Measurements from ENCODE around the gene BTK.

Gene BTK

DNA sequence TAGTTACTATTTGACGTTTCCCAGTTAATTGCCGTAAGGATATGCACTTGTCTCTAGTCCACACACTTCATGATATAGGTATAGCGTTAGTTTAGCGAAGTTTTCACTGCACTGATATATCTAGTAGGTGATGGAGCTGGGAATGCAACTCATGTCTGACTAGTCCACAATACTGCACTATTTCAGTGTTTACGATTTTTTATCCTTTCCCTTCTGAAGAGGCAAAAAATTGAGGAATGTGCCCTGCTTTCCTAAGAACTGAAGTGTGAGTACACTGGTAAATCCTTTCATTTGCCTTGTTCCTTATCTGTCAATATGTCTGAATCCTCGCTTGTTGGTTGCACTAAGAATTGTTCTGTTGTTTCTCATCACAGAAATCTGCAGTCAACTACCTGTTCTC lies 5.8 kb upstream of the BTK start:
- H3K27ac ChIP-seq (ENCODE audit: low read depth, low read length) = peak overlapping the region; percentile 93
- H3K4me1 ChIP-seq (ENCODE audit: control insufficient read depth, insufficient read depth, low read length) = no peaks in the 10 kb centered on the region
- peak overlapping the region; percentile 91 for H3K9ac ChIP-seq (ENCODE audit: low read depth, low read length)
- peak overlapping the region; percentile 76 for H3K4me3 ChIP-seq (ENCODE audit: low read depth, low read length)
- no peaks in the 10 kb centered on the region for H3K27me3 ChIP-seq (ENCODE audit: control insufficient read depth, insufficient read depth, low read length)
- H3K9me3 ChIP-seq (ENCODE audit: control insufficient read depth, insufficient read depth, low read length) = peaks cover 25% of the 10 kb centered on the region
- H3K36me3 ChIP-seq (ENCODE audit: control insufficient read depth, insufficient read depth, low read length) = peaks cover 48% of the 10 kb centered on the region

- H3K27me3 ChIP-seq (ENCODE audit: control insufficient read depth, insufficient read depth, low read length) = no peaks in the 10 kb centered on the region
- H3K4me1 ChIP-seq (ENCODE audit: control insufficient read depth, insufficient read depth, low read length) = no peaks in the 10 kb centered on the region
- H3K36me3 ChIP-seq (ENCODE audit: control insufficient read depth, insufficient read depth, low read length) = peaks cover 41% of the 10 kb centered on the region
- H3K4me3 ChIP-seq (ENCODE audit: low read depth, low read length) = peak within 1 kb of the TSS; percentile 76
- H3K9ac ChIP-seq (ENCODE audit: low read depth, low read length) = peak within 1 kb of the TSS; percentile 91
- H3K9me3 ChIP-seq (ENCODE audit: control insufficient read depth, insufficient read depth, low read length) = peaks cover 27% of the 10 kb centered on the region
- peak within 1 kb of the TSS; percentile 93 for H3K27ac ChIP-seq (ENCODE audit: low read depth, low read length)
These were observed 4.9 kb upstream of the BTK start, which contains the start of gene RPL36A for GRCh38 chrX:101390664-101391525. RPL36A (plus strand) TSS chrX:101391011; CDS start chrX:101391044, 33 bp downstream.

- peaks cover 34% of the 10 kb centered on the region for H3K9me3 ChIP-seq (ENCODE audit: control insufficient read depth, insufficient read depth, low read length)
- H3K27ac ChIP-seq (ENCODE audit: low read depth, low read length) = no peak overlapping the region
- no peak overlapping the region for H3K4me3 ChIP-seq (ENCODE audit: low read depth, low read length)
- peaks cover 22% of the 10 kb centered on the region for H3K36me3 ChIP-seq (ENCODE audit: control insufficient read depth, insufficient read depth, low read length)
- no peak overlapping the region for H3K9ac ChIP-seq (ENCODE audit: low read depth, low read length)
- no peaks in the 10 kb centered on the region for H3K27me3 ChIP-seq (ENCODE audit: control insufficient read depth, insufficient read depth, low read length)
- no peaks in the 10 kb centered on the region for H3K4me1 ChIP-seq (ENCODE audit: control insufficient read depth, insufficient read depth, low read length)
These were observed 2.6 kb upstream of the BTK start for GRCh38 chrX:101388604-101389003.

GRCh38 chrX:101386542-101386885 lies 523 bp upstream of the BTK start:
- Histone ChIP-seq H3K27me3 (ENCODE audit: control insufficient read depth, insufficient read depth, low read length) (no peaks in the 10 kb centered on the region), H3K9me3 (ENCODE audit: control insufficient read depth, insufficient read depth, low read length) (peaks cover 26% of the 10 kb centered on the region), H3K4me3 (ENCODE audit: low read depth, low read length) (no peak overlapping the region), H3K9ac (ENCODE audit: low read depth, low read length) (no peak overlapping the region), H3K4me1 (ENCODE audit: control insufficient read depth, insufficient read depth, low read length) (no peaks in the 10 kb centered on the region), H3K36me3 (ENCODE audit: control insufficient read depth, insufficient read depth, low read length) (peaks cover 3% of the 10 kb centered on the region), H3K27ac (ENCODE audit: low read depth, low read length) (no peak overlapping the region)

GRCh38 chrX:101385026-101385684 lies 836 bp downstream of the BTK start:
- Histone ChIP-seq H3K27ac (ENCODE audit: low read depth, low read length) (no peak overlapping the region), H3K4me1 (ENCODE audit: control insufficient read depth, insufficient read depth, low read length) (no peaks in the 10 kb centered on the region), H3K9ac (ENCODE audit: low read depth, low read length) (no peak overlapping the region), H3K4me3 (ENCODE audit: low read depth, low read length) (no peak overlapping the region), H3K27me3 (ENCODE audit: control insufficient read depth, insufficient read depth, low read length) (no peaks in the 10 kb centered on the region), H3K9me3 (ENCODE audit: control insufficient read depth, insufficient read depth, low read length) (peaks cover 28% of the 10 kb centered on the region), H3K36me3 (ENCODE audit: control insufficient read depth, insufficient read depth, low read length) (no peaks in the 10 kb centered on the region)

GRCh38 chrX:101383679-101384205 lies 2.2 kb downstream of the BTK start:
- no peak overlapping the region for H3K4me3 ChIP-seq (ENCODE audit: low read depth, low read length)
- no peaks in the 10 kb centered on the region for H3K36me3 ChIP-seq (ENCODE audit: control insufficient read depth, insufficient read depth, low read length)
- H3K9ac ChIP-seq (ENCODE audit: low read depth, low read length) = no peak overlapping the region
- no peaks in the 10 kb centered on the region for H3K27me3 ChIP-seq (ENCODE audit: control insufficient read depth, insufficient read depth, low read length)
- H3K4me1 ChIP-seq (ENCODE audit: control insufficient read depth, insufficient read depth, low read length) = no peaks in the 10 kb centered on the region
- peaks cover 26% of the 10 kb centered on the region for H3K9me3 ChIP-seq (ENCODE audit: control insufficient read depth, insufficient read depth, low read length)
- H3K27ac ChIP-seq (ENCODE audit: low read depth, low read length) = no peak overlapping the region

GRCh38 chrX:101377547-101377946 lies 8.4 kb downstream of the BTK start:
- H3K4me1 ChIP-seq (ENCODE audit: control insufficient read depth, insufficient read depth, low read length) = no peaks in the 10 kb centered on the region
- H3K9me3 ChIP-seq (ENCODE audit: control insufficient read depth, insufficient read depth, low read length) = peaks cover 19% of the 10 kb centered on the region
- H3K9ac ChIP-seq (ENCODE audit: low read depth, low read length) = no peak overlapping the region
- no peak overlapping the region for H3K4me3 ChIP-seq (ENCODE audit: low read depth, low read length)
- no peaks in the 10 kb centered on the region for H3K27me3 ChIP-seq (ENCODE audit: control insufficient read depth, insufficient read depth, low read length)
- no peak overlapping the region for H3K27ac ChIP-seq (ENCODE audit: low read depth, low read length)
- H3K36me3 ChIP-seq (ENCODE audit: control insufficient read depth, insufficient read depth, low read length) = no peaks in the 10 kb centered on the region

DNA sequence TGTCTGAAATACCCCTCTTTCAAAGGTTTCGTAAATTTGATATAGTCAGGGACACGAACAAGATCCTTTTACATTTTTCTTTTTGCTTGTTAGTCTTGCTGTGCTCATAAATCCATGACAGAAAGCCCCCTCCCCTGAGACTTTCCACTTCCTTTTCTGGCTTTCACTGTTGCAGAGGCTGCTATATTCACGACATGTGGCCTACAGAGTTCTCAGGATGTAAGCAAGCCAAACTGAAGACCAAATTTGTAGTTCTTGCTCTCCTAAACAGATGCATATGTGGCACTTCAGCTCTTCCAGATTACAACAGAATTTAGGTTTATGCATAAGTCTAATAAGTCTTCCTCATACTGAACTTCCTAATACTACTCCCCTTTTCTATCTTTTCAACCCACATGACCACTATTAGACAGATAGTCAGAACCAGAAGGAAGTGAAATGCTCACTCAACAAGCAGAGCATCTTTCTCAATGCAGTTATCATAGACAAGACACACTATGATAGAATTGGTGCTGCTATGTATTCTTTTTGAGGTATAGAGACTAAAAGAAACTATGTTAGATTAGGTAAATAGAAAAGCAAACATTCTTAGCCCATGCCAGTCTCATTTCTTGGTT lies 15.0 kb downstream of the BTK start:
- no peaks in the 10 kb centered on the region for H3K36me3 ChIP-seq (ENCODE audit: control insufficient read depth, insufficient read depth, low read length)
- no peak overlapping the region for H3K27ac ChIP-seq (ENCODE audit: low read depth, low read length)
- H3K27me3 ChIP-seq (ENCODE audit: control insufficient read depth, insufficient read depth, low read length) = no peaks in the 10 kb centered on the region
- H3K9ac ChIP-seq (ENCODE audit: low read depth, low read length) = no peak overlapping the region
- peaks cover 30% of the 10 kb centered on the region for H3K9me3 ChIP-seq (ENCODE audit: control insufficient read depth, insufficient read depth, low read length)
- H3K4me1 ChIP-seq (ENCODE audit: control insufficient read depth, insufficient read depth, low read length) = no peaks in the 10 kb centered on the region
- H3K4me3 ChIP-seq (ENCODE audit: low read depth, low read length) = no peak overlapping the region

- Histone ChIP-seq H3K4me1 (ENCODE audit: control insufficient read depth, insufficient read depth, low read length) (no peaks in the 10 kb centered on the region), H3K36me3 (ENCODE audit: control insufficient read depth, insufficient read depth, low read length) (no peaks in the 10 kb centered on the region), H3K27me3 (ENCODE audit: control insufficient read depth, insufficient read depth, low read length) (no peaks in the 10 kb centered on the region), H3K9me3 (ENCODE audit: control insufficient read depth, insufficient read depth, low read length) (peaks cover 30% of the 10 kb centered on the region), H3K27ac (ENCODE audit: low read depth, low read length) (no peak overlapping the region), H3K4me3 (ENCODE audit: low read depth, low read length) (no peak overlapping the region), H3K9ac (ENCODE audit: low read depth, low read length) (no peak overlapping the region)
These were observed 16.3 kb downstream of the BTK start for GRCh38 chrX:101369687-101370086.

- Histone ChIP-seq H3K36me3 (ENCODE audit: control insufficient read depth, insufficient read depth, low read length) (no peaks in the 10 kb centered on the region), H3K9me3 (ENCODE audit: control insufficient read depth, insufficient read depth, low read length) (peaks cover 30% of the 10 kb centered on the region), H3K4me1 (ENCODE audit: control insufficient read depth, insufficient read depth, low read length) (no peaks in the 10 kb centered on the region), H3K4me3 (ENCODE audit: low read depth, low read length) (no peak overlapping the region), H3K27ac (ENCODE audit: low read depth, low read length) (no peak overlapping the region), H3K9ac (ENCODE audit: low read depth, low read length) (no peak overlapping the region), H3K27me3 (ENCODE audit: control insufficient read depth, insufficient read depth, low read length) (no peaks in the 10 kb centered on the region)
These were observed 17.2 kb downstream of the BTK start for GRCh38 chrX:101368800-101369199.
